HG03108 (cell line): ENCODE data around the gene GRM1.

ENCODE experiments used
- ATAC-seq: cut with Tn5 transposase; IDR thresholded peaks from one replicate; pipeline ENCODE4 v1.9.1; 2021; ENCODE audit warnings: moderate library complexity; ENCODE audit not compliant: unreplicated experiment

Gene GRM1

DNA sequence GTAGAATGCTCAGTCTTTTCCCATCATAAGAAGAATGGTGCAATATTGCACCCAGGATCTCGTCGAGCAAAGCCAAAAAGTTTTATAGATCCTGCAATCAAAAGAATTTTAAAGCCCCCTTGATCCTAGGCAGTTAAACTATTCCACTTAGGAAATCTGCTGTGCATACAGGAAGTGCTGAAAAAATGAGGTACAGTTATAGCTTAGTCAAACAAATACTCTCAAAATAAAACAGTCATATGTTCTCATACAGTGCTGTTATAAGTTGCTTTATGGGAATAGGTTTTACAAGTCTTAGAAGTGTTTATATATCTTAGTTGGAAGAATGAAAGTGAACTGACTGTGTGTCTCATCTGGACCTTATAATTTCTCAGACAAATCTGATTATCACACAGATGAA lies 282.2 kb downstream of the GRM1 start:
- ATAC-seq: no peak

DNA sequence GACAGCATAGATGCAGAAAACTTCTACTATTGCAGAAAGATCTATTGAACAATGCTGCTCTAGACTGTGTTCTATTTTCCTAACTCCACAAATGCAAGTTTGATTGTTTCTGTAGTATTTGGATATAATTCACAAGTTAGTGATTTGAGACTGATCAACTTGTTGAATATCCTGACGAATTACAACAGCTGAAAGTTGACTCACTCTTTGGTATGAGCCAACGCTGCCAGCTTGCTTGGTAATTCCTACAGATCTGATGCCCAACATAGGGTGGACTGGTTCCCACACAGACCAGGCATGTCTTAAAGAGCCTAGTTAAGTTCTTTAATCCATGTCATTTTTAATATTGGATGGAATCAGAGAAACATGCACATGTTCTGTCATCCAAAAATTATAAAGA lies 283.7 kb downstream of the GRM1 start:
- no peak for ATAC-seq

DNA sequence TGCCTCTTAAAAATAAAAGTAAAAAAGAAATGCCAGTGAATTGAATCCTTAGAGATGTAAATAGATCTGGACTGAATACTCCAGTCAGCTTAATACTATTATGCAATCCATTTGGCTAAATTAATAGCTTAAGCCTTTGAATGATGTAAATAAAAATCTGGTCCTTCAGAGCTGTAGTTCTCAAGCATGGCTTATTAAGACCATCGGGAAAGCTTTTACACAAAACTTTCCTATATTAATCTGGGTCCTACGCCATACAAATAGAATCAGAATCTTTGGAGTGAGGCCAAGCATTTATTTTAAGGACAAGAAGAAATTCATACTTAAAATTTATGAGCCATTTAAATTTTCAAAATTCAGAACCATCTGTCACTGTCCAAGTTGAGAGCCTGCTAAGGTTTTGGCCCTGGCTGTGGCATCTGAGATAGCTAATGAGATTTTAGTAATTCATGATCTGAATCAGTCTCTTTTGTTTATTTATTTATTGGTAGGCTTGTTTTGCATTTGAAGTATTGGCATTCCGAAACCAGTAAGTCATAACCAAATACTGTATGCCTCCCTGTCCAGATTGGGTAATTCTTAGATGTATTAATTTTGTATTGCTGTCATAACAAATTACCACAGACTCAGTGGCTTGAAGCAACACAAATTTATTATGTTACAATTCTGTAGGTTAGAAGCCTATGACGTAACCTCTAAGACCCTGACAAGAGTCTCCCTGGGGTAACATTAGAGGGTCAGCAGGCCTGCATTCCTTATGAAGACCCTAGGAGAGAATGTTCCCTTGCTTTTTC lies 286.7 kb downstream of the GRM1 start:
- no peak for ATAC-seq

DNA sequence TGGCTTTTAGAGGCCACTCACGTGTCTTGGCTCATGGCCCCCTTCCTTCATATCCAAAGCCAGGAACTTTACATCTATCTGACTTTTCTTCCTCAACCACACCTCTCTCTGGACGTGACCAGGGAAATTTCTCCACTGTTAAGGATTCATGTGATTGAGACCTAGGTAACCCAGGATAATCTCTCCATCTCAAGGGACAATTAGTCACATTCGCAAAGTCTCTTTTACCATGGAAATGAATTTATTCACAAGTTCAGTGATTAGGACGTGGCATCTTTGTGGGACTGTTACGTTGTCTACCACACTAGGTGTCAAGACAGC lies 287.3 kb downstream of the GRM1 start:
- ATAC-seq: no peak

DNA sequence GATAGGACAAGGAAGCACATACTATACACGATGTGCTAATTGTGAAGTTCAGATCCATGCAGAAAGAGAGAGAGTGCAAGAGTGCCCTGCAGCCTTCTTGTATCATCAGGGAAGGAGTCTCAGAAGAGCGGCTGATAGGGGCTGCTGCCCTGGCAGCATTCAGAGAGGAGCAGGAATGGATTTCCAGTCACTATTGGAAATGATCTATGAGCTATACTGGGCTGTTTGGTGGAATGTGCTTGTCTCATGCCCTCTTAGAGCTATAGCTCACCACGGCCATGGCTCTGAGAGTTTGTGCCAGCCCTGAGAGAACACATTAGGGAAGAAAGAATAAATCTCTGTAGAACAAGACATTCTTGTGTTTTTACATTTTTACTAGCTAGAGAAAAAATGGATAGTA lies 302.2 kb downstream of the GRM1 start:
- no peak for ATAC-seq

DNA sequence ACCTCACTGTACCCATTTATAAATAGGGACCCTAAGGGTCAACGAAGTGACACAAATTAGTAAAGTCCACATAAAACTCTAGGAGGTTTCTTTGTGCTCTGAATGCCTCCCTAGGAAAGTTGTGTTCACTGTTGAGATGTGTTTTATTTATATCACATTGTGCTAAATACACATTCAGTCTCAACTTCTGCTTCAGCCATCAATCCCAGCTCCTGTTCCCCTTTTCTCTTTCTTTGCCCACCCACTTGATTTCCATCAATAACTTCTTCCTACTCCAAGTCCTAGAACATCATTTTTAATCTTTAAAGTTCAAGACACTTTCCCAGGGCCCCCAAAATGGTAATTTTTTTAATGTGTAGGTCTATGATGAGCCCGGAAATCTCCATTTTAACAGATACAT lies 306.5 kb downstream of the GRM1 start:
- ATAC-seq: no peak

DNA sequence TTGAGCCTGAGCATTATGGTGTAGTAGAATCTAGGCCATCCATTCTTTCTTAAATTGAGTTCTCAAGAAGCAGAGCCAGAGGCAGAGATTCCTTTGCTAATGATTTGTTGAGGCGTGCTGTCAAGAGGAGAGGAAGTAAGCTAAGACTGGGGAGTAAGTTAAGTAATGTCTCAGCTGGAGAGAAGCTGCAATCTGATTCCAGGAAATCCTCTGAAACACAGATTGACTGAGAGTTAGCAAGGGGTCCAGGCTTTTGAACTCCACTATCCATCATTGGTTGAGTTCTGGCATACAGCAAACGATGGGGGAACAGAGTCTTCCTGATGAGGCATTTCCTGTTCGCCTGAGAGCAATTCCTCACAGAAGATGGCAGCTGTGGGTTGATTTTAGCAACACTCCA lies 307.3 kb downstream of the GRM1 start:
- no peak for ATAC-seq

DNA sequence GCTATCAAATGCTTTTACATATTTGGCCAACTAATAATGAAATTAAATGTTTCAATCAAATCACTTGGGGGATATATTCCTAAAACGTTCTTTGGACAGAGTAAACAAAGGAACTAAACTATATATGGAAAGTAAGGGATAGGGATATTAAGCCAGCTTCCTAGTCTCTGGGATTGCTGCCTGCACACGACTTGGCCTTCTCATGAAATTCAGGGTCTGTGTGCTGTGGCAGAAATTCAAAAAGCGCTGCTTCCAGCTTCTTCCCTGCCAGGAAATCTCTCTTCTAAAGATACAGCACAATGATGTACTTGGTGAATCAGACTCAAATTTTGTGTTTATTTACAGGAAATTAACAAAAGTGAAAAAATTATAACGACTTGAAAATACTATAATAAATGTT lies 308.5 kb downstream of the GRM1 start:
- no peak for ATAC-seq

DNA sequence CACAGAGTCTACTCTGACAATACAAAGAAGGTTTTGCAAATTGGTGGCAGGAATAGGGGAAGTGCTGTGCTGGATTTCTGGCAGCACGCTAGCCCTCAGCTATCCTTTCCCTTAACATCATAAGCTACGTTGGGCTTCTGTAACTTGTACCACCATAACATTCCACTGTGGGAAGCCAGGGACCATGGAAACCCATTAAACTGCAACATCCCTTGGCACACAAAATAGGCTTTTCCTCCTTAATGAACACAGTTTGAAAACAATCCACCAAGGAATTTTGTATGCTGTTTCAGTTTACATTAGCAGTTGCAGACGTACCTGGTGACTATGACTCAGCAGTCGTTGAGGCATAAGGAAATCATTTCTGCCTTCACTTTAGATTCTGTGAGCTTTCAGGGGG lies 310.9 kb downstream of the GRM1 start:
- ATAC-seq: no peak

DNA sequence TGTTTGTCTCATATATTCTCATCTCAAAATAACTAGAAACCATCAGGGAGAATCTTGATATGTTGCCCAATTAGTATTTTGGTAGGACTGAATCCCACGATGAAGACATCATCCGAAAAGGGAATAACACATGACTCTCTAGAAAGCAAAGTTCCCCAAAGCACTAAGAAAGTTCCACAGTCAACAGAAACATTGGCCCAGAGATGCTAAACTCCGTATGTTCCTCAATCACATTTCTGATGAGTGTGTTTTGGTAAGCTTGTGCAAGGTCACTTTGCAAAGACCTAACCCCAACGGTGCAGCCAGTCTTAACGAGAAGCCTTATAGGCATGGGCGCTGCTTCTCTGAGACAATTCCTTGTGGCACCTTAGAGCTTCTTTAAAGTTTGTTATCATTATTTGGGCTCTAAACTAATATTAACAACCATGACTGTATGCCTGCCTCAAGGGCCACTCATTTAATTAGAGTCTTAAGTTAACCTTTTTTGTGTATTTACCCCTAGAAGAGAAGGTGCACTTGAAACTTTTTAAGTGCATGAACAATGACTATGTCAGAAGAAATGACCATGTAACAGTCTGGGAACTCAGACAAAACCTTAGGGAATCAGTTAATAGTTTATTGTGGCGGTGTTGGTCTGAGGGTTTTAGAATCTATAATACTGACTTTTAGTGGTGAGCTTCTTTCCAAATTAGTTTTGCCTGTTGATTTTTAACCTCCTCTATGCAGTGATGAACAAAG lies 312.8 kb downstream of the GRM1 start:
- ATAC-seq: no peak

DNA sequence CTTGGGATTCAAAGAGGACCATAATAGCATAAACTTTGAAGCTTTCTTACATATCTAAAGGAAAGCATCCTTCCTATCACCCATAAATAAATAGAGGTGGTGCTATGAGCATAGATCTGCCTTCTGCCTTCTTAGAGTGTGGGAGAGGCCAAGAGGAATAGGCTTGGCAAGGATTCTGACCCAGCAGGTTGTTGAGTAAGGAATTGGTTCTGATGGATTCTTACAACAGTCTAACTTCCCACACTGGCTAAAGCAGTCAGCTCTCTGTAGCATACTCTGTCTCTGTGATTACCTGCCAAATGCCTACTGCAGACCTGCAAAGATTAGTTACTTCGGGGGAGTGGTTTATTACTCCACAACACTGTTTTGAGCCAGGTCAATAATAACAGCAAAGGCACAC lies 316.7 kb downstream of the GRM1 start:
- no peak for ATAC-seq

DNA sequence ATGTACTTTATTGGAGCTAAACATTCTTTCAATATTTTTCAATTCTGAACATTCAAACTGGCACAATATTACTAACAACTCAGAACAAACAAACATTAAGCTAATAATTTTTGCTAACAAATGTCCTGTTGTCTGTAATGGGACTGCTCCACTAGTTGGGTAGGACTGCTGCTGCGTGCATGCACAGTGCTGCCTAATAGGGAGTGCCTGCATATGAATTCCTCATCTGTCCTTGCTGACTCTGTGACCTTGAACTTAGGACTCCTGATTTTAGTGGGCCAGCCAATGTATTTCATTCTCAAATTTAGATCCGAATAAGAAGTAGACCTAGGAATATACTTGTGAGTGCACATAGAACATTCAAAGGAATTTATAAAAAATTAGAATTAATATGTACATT lies 318.2 kb downstream of the GRM1 start:
- ATAC-seq: no peak

DNA sequence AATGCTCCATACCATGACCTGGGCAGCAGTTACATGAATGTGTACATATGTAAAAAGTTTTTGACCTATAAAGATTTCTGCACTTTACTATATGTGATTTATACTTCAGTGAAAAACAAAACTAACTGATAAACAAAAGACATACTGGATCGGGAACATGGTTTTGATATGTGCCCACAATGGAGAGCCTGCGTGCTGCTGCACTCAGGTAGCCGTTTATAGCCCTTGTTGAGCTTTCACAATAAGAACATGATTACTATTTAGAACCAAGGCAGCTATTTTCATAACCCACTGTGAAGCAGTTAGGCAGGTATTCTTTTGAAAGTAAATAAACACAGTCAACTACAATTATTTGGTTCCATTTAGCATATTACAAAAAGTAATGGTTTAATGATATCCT lies 318.8 kb downstream of the GRM1 start:
- no peak for ATAC-seq

DNA sequence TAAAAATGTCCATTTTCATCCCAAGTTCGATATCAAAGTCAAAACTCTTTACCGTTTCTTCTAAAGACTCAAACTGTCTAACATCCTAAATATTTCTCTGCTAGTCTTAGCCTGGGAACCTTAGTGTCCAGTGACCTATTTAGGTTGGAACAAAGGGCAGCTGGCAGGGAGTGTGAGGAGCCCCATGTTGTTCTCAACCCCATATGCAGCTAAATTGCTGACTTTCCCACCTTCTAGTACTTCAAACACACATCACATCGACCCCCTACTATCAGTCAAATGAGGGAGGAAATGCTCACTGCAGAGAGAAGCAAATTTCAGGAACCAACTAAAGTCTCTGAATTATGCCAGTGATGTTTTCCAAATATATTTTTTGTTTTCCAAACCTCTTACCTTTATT lies 322.2 kb downstream of the GRM1 start:
- no peak for ATAC-seq

DNA sequence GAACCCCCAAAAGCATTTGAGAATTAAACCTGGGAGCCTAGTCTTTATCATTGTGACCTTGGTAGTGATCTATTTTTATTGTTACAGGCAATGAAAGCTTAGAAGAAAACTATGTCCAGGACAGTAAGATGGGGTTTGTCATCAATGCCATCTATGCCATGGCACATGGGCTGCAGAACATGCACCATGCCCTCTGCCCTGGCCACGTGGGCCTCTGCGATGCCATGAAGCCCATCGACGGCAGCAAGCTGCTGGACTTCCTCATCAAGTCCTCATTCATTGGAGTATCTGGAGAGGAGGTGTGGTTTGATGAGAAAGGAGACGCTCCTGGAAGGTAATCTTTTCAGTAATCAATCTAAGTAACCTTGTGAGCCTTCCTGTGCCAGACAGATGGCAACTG lies 323.3 kb downstream of the GRM1 start:
- no peak for ATAC-seq

DNA sequence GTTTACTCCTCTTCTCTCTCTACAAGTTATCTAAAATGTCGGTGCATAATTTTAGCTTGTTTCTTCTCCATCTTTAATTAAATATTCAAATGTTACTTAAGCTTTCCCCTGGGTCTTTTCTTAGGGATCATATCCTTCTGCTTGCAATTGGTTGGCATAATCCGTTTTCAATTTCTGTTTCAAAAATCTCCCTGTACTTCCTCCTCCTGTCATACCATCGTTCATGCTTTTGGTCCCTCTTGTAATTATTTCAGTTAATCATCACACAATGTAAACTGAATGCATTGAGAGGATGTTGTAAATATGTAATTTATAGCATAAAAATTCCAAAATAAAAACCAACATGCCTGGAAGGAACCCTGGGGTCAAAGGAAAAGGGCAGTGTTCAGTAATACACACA lies 325.6 kb downstream of the GRM1 start:
- no peak for ATAC-seq

DNA sequence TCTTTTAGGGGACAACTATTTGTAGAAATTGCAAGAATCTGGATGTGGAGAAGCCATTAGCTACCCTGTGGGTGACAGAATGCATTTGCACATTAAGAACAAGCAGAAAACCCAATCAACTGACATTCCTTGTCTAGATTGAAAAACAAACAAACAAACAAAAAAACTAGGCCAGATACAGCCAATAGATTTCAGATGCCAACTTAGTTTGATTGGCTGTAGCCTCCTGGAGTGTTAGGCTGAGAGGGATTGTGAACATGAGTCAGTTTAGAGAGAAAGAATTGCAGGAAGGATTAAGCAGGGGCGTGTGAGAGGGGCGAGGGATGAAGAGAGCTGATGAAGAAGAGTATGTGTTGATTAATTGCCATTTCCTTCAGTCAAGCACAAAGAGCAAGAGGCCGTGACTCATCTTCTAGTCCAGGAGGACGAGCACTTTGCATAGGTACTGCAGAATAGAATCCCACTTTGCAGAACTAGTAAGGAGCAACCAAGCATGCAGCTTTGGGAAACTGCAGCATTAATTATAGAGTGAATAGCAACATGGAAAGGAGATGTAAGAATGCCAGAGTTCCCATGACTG lies 326.7 kb downstream of the GRM1 start:
- no peak for ATAC-seq

DNA sequence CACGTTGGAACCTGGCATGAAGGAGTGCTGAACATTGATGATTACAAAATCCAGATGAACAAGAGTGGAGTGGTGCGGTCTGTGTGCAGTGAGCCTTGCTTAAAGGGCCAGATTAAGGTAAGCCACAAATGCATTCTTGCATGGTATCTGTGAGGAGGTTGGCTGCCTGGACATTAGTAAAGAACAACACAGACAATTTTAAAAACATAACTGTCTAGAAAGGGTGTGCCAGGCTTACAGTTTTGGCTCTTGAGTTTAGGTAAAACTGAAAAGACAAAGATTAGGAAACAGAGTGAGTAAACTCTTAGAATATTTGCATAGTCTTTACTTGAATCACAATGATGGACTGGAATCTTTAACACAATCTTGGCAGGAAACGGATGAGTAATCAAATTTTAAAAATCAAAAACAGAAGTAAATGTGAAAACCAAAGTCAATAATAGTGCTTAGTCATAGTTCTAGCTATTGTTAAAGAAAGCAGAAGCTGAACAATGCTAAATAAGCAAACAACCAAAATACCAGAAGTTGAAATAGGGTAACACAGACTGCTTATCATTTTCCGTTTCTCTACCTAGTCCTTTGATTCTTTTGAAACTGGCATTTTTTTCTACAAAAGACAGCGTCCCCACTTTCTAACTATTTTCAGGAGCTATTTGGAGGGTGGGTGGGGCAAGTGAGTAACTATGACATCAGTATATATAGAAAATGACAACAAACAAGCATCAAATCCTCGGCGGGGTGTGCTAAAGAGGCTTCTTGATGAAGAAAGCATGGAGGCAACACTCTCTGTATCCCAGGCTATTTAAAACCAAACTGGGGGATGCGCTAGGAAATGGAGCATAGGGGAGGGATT lies 328.9 kb downstream of the GRM1 start:
- peak; percentile 40 for ATAC-seq

DNA sequence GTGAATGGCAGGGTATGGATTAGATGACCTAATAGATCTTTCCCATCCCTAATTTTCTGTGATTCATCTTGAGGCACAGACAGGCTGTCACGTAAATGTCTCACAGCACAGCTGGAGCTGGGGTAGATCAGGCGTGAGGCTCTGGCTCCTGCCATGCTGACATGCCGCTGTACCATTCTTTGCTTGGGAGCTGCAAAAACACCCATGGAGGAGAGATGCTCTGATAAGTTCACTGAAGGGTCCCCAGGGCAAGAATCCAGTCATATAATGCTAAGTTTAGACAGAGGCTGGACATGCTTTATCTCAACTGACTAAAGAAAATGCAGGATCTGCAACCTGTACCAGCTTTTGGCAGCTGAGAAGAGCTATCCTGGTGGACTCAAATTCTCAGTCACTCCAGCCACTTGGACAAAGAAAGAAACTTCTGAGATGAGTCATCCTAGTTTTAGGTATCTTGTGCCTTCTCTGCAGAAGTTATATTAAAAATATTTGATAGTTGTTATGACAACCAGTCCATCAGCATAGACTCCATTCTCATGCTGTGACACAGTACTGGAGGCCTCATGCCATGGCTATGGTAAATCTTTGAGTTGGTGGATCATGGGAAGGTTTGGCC lies 329.7 kb downstream of the GRM1 start:
- no peak for ATAC-seq

DNA sequence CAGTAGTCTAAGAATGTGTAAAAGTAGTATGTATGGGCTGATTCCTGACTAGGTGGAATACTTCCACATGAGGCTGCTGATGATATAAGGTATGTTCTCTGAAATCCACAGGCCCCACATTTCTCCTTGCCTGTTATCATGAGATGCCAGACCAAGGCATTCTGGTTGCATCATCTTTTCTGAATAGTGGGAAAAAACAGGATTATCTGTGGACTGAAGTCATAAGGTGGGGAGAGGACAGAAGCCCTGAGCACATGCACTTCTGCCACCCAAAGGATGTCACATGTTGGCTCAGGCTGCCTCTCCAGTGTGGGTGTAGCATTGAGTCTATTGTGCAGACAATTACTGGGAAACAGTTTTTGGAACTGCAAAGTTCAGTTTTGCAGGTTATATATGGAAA lies 330.3 kb downstream of the GRM1 start:
- no peak for ATAC-seq
